DND-41 (cell line): ENCODE measurements around the gene ERCC6L2.

Experiments used
- EZH2 ChIP-seq: IDR thresholded peaks from 3 replicates; pipeline ENCODE4 v1.6.1; 2012; ENCODE audit warnings: borderline replicate concordance, low read depth, mild to moderate bottlenecking, moderate library complexity, low read length, inconsistent platforms; ENCODE audit not compliant: severe bottlenecking
- TF ChIP-seq, protein P1 (sequence below): IDR thresholded peaks from 2 replicates; pipeline ENCODE4 v1.5.1; 2012; ENCODE audit warnings: borderline replicate concordance, low read length, moderate library complexity, mild to moderate bottlenecking; ENCODE audit not compliant: poor library complexity, severe bottlenecking; ENCODE audit errors: extremely low read depth

DNA sequence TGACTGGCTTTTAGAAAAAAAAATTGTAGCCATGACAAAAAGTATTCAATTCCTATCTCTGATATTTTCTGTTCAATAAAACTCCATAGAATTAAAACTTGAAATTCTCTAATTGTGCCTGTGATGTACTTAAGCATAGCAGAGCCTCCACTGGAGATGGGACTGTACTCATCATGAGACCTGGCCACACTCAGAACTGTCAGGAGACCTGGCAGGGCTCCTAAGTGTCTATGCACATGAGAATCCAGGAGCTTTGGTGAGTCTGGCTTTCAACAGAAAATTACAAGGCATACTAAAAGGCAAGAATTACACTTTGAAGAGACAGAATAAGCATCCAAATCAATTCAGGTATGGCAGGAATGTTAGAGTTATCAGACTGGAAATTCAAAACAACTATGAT, 26.7 kb upstream of the ERCC6L2 start:
- TF ChIP-seq, protein P1, sequence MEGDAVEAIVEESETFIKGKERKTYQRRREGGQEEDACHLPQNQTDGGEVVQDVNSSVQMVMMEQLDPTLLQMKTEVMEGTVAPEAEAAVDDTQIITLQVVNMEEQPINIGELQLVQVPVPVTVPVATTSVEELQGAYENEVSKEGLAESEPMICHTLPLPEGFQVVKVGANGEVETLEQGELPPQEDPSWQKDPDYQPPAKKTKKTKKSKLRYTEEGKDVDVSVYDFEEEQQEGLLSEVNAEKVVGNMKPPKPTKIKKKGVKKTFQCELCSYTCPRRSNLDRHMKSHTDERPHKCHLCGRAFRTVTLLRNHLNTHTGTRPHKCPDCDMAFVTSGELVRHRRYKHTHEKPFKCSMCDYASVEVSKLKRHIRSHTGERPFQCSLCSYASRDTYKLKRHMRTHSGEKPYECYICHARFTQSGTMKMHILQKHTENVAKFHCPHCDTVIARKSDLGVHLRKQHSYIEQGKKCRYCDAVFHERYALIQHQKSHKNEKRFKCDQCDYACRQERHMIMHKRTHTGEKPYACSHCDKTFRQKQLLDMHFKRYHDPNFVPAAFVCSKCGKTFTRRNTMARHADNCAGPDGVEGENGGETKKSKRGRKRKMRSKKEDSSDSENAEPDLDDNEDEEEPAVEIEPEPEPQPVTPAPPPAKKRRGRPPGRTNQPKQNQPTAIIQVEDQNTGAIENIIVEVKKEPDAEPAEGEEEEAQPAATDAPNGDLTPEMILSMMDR = no peak
- no peak for TF ChIP-seq EZH2
